Stimulated activated CD8-positive, alpha-beta memory T cell treated with anti-CD3 and anti-CD28 coated beads, Interleukin-4, amount 100 ng/mL, for 48 hours (primary cell): ENCODE results near the gene TKT.

Experiments used
- DNase-seq: peaks from one replicate; pipeline ENCODE4 v3.0.0-alpha.2; 2020

Gene TKT

DNA sequence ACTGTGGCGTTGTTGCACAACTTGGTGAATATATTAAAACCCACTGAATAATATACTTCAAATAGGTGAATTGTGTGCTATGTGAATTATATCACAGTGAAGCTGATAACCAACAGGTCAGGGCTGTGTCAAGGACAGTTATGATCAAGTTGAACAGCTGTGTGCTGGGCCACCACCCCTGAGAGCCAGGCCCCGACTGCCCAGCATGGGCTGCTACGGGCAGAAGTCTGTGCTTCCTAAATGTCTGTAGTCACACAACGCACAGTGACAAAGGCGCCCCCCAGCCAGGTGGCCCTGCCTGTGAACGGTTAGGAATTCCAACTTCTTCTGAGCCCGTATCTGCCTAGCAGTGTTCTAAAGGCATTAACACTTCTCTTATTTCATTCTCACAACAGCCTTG, 32.8 kb downstream of the TKT start:
- no peak for DNase-seq

DNA sequence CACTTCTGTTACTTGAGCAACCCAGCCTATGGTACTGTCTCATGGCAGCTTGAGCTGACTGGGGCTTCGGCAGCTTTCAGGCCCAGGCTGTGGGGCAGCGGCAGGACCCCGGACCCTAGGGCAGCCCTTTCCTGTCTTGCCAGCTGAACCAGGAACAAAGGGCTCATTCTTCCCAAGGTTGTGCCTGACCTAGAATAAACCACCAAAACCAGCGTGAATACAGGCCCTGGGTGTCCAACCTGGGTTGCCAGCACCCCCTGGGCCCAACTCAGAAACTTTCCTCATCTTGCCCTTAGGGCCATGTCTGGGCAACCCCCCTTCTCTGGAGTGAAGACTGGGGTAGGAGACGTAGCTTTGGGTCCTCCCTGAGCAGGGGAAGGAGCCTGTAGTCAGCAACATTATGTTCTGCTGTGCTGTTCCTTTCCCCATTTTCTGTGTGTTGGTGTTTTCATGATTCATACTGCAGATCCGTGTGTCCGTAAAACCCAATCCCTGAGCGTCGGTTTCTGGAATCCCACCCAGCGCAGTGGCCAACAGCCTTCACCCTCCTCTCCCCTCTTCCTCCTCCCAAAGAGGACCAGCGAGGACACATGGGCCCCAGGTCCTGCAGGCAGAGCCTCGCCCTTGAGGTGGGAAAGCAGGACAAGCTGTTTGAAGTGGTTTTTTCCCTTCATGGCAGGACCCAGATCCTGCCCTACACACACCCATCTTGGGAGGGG, 33.5 kb downstream of the TKT start:
- DNase-seq, result no peak

DNA sequence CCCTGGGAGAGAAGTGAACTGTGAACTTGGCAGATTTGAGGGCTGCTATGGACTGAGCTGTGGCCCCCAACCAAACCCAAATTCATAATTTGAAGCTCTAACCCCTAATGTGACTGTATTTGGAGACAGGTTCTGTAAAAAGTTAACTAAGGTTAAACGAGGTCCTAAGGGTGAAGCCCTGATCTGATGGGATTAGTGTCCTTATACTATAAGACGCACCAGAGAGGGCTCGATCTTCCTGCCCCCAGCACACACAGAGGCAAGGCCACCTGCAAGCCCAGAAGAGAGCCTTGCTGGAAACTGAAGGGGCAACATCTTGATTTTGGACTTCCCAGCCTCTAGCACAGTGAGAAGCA, 34.0 kb downstream of the TKT start:
- no peak for DNase-seq

DNA sequence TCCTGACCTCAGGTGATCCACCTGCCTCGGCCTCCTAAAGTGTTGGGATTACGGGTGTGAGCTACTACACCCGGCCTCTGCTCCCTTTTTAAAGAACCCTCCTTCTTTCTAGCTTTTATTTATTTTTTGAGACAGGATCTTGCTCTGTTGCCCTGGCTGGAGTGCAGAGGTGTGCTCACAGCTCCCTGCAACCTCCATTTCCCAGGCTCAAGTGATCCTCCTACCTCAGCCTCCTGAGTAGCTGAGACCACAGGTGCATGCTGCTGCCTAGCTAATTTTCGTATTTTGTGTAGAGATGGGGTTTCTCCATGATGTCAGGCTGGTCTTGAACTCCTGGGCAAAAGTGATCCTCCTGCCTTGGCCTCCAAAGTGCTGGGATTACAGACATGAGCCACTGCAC, 34.5 kb downstream of the TKT start:
- no peak for DNase-seq

DNA sequence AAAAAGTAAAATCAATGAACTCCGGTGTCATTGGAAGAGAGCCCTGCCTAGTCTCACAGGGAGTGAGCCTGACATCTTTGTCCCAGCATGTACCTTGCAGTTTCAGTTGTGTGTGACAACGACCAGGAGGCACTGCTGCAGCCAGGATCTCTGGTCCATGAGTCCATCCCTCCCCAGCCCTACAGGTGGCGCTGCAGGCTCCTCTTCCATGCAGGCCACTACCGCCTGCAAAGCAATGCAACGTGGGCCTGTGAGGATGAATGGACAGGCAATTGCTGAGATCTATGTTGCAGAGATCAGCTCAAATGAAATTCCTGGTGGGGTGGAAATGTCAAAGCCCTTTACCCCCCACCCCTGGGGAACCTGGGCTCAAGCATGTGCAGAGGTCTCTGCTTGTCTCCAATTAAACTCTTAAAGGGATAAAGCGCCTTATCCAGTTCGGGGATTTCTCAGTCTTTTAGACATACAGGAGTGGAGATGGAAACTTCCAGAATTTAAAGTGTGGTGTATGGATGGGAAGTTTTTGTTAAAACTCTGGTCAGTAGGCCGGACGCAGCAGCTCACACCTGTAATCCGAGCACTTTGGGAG, 35.8 kb downstream of the TKT start:
- DNase-seq, result peak; percentile 93

DNA sequence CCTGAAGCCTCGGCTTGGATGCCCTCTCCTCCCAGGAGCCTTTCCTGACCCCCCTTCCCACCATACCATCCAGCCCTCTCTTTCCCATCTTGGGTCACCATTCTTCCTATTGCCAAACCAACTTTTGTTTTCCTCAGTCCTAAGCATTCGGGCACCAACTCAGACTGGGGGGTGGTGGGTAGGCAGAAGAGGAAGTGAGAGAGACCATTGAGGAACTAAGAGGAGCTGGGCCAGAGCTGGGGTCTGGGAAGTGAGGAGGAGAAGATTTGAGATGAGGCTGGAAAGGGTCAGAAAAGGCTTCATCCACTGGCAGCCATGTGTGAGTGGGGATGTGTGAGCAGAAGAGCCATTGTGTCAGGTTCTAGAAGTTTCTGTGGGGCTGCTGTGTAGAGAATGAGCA, 37.7 kb downstream of the TKT start:
- no peak for DNase-seq

DNA sequence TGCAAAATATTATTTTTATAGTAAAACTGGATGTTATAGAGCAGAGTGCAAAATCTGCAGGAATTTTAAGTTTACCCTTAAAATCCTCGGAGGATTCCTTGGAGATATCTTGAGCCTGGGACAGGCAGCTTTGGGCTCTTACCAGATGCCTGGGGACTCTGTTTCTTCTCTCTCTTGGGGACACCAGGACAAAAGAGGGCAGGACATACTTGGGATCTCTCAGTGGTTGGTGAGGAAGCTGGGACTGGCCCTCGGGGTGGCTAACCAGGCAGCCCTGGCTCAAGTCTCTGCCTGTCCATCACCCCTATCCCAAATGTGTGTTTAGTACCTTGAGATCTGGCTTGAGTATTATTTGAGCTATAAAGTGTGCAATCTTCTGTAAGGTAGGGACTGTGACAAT, 38.6 kb downstream of the TKT start:
- DNase-seq, result no peak

DNA sequence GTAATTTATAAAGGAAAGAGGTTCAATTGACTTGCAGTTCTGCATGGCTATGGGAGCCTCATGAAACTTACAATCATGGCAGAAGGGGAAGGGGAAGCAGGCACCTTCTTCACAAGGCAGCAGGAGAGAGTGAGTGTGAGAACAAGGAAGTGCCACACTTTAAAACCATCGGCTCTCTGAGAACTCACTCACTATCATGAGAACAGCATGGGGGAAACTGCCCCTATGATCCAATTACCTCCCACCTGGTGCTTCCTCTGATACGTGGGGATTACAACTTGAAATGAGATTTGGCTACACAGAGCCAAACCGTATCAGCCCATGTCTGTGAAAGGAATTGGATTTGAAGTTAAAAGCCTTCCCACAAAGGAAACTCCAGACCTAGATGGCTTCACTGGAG, 39.1 kb downstream of the TKT start:
- DNase-seq, result no peak

DNA sequence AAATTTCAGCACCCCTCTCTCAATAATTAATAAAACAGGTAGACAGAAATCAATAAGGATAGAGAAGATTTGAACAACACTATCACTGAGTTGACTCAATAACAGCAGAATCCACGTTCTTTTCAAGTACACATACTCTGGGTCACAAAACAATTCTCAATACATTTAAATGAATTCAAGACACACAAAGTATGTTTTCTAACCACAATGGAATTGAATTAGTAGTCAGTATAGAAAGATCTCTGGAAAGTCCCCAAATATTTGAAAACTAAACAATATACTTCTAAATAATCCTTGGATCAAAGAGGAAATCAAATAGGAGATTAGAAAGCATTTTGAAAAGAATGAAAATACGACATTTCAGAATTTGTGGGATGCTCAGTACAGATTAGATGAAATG, 40.0 kb downstream of the TKT start:
- DNase-seq, result no peak

DNA sequence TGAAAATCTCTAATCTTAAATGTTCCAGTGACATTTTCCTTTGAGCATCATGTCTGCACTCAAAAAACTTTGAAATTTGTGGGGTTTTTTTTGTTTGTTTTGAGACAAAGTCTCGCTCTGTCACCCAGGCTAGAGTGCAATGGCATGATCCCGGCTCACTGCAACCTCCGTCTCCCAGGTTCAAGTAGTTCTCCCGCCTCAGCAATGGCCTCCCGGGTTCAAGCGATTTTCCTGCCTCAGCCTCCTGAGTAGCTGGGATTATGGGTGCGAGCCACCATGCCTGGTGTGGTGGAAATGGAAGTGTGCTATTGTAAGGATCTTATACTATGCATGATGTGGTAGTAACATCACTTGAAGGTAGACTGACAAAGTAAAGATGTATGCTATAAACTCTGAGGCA, 42.5 kb downstream of the TKT start:
- DNase-seq, result no peak

DNA sequence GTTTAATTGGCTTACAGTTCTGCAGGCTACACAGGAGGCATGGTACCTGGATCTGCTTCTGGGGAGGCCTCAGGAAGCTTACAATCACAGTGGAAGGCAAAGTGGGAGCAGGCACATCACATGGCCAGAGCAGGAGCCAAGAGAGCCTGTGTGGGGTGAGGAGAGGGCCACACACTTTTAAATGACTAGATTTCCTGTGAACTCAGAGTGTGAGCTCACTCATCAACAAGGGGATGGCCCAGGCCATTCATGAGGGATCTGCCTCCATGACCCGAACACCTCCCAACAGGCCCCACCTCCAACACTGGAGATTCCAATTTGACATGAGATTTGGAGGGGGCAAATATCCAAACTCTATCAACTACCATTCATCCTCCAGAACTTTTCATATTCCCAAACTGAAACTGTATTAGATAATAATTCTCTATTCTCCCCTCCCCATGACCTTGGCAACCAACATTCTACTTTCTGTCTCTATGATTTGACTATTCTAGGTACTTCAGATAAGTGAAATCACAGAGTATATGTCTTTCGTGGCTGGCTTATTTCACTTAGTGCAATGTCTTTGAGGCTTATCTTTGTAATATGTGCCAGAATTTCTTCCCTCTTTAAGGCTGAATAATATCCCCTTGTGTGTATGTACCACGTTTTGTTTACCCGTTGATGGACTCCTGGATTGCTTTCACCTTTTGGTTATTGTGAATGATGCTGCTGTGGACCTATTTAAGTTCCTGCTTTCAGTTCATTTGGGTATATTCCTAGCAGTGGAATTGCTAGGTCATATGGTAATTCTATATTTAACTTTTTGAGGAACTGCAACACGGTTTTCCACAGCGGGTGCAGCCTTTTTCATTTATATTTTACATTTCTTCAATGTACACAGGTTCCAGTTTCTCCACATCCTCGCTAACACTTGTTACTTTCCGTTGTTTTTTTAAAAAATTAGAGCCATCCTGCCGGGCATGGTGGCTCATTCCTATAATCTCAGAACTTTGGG, 43.8 kb downstream of the TKT start:
- no peak for DNase-seq

DNA sequence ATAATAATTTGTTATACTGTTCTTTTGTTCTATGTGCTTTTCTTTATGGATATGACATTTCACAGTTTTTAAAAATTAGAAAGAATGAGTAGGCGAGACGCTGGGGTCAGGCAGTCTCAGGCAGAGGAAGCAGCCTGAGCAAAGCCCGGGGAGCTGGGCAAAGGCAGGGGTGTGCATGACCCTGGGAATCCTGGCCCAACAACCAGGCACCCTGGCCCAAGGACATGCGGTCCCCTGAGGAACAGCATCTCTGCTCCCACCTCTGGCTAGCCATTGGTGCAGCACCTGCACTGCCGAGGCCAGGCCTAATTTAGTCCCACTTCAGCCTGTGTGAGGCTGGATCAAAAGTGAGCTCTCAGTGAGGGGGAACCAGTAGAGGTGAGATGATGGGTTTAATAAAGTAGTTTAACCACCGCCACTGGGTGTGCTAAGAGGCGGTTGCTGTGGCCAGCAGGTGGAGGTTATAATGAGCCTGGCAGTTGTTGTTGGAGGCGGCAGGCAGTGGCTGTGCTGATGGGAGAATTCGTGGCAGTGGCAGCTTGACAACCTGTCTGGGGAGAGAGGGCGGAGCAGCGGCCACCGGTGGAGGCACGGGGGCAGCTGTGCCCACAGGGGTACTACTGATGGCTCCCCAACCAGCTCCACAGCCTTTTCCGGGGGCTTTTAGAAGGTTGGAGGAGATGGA, 53.3 kb downstream of the TKT start:
- DNase-seq, result no peak

DNA sequence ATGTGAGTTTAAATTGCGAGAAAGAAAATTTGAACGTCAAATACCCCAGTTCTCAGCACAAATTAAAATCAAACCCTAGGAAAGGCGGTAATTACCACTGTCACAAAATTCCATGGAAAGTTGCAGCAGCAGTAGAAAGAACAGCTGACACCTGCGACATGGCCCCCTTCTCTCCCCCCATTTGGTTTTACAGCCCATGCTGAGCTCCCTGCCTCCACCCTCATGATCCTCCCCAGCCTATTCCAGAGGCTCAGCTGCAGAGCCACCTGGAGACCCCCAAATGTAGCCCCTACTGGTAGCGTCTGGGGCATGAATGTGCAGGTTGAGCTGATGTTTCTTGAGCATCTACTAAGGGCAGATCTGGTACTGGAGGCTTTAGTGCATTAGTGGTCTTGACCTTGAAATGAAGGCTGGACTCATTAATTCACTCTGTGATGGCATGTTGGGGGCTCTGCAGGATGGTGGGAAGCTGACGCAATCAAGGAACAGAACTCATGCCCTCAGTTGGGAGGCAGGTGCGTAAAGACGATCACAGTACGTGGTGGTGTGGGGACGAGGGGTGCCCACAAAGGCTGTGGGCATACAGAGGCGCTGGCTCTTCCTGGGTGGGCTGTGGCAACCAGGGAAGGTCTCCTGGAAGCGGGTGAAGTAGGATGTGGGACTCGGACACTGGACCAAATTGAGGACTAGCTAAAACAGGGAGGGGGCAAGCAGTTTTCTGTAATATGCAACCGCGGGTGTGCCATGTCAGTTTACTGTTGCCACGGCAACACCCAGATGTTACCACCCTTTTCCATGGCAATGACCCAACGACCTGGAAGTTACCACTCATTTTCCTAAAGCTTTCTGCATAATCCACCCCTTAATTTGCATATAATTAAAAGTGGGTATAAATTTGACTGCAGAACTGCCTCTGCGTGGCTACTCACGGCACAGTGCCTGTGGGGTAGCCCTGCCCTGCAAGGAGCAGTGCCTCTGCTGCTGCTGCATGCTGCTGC, 55.0 kb downstream of the TKT start:
- DNase-seq, result no peak

DNA sequence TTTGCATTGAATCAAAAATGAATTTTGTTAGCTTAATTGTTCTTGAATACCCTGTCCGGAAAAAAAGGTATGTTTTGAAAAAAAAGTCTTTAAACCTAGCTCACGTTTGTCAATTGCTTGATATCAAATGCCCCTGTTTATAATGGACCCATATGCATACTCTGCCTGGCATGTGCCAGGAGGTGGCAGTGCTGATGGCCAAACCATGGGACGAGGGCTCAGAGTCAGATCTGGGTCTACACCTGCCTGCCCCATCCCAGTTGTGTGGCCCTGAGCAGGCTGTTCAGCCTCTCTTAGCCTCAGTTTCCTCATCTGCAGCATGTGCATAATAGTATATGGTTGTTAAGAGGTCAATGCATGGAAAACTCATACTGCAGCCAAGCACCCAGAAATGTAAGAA, 56.0 kb downstream of the TKT start:
- no peak for DNase-seq

DNA sequence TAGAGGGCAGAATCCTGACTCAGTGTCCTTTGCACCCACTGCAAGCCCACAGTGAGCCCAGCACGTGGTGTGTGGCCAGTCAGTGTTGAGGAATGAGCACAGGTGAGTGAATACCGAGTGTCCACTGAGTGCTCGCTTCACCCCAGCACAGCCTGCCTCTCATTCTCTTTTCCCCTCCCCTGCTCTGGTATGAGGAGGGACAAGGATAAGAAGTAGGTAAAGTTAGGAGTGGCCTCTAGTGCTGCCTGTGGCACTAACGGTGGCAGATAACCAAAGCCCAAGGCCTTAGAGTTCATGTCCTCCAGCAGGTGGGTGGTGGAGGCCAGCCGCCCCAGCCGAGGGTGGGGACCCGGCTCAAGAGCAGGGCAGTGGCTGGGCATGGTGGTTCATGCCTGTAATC, 56.8 kb downstream of the TKT start:
- DNase-seq, result no peak

DNA sequence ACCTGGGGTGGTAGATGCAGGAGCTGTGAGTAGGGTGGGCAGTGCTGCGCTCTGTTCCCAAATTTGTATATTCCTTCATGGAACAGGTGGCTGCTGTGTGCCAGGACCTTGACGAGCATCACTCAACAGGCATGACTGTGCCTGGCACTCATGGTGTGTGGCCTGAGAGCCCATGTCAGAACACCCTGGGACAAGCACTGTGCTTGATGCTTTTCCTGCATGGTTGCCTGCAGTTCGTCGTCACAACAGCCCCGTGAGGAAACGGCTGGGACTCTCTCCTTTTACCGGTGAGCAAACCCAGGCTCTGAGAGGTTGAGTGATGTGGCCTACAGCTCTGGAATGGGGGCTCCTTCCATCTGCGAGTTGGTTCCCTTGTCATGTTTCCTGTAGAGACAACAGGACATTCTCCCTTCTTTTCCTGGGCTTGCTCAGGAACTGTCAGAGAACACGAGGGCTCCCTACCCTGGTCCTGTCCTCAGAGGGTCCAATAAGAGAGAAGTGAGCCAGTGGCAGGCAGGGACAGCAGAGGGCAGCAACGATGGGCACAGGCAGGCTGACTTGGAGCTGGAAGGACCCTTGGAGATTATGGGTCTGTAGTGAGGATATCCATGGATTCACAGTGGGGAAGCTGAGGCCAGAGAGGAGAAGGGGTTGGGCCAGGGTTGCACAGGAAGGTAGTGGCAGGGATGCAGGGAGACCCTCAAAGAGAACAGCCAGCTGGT, 57.4 kb downstream of the TKT start:
- no peak for DNase-seq

DNA sequence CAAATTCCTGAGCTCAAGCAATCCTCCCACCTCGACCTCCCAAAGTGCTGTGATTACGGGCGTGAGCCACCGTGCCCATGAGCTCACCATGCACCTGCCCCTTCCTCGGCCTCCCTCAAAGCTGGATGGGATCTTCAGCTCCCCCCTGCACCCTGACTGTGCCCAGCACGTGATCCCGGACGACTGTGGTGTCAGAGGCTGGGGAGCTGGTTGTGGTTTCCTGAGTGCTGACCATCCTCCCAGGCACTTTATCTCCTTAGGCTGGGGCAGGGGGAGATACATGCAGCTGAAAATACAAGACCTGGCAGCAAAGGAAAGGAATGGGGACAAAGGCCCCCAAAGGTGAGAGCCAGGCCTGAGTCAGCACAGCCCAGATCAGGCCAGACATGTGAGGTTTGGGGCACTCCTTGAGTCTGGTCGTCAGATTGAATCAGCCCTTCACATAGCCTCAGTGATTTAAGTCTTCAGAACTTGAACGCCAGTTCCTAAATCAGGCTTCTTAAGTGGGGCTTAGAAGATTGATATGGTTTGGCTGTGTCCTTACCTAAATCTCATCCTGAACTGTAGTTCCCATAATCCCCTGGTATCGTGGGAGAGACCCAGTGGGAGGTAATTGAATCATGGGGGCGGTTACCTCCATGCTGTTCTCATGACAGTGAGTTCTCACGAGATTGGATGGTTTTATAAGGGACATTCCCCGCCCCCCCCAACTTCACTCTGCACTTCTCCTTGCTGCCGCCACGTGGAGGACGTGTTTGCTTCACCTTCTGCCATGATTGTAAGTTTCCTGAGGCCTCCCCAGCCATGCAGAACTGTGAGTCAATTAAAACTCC, 59.0 kb downstream of the TKT start:
- DNase-seq, result peak; percentile 65

DNA sequence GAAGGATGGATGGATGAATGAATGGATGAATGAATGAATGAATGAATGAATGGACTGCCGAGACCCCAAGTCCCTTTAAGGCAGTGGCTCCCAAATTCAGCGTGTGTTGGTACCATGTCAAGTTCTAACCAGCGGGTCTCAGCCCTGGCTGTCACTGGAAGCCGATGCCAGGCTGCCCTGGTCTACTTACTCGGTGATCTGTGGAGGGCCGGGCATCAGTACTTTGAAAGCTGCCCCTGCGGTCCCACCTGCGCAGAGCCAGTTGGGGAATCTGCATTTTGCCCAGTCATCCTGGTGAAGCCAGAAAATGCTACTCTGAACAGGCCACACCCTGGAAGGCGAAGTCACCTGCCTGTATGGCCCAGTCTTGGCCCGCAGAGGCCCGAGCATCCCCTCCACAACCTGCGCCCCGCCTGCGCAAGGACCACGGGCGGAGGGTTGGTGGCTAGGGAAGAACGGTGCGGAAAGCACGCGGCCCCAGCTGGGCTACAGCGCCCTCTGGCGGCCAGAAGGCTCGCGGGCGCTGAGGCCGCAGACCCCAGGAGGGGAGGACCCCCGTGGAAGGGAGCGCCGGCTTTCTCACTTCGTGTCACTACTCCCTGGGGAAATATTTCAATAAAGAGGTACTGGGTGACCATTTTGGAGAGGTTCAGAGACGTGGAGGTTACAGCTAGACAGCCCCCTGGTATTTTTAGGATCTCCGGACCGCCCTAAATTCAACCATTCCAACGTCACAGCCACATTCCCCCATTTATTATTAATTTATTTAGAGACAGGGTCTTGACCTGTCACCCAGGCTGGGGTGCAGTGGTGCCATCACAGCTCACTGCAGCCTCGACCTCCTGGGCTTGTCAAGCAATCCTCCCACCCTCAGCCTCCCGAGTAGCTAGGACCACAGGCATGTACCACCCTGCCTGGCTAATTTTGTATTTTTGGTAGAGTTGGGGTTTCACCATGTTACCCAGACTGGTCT, 59.9 kb downstream of the TKT start:
- DNase-seq, result peak; percentile 76

DNA sequence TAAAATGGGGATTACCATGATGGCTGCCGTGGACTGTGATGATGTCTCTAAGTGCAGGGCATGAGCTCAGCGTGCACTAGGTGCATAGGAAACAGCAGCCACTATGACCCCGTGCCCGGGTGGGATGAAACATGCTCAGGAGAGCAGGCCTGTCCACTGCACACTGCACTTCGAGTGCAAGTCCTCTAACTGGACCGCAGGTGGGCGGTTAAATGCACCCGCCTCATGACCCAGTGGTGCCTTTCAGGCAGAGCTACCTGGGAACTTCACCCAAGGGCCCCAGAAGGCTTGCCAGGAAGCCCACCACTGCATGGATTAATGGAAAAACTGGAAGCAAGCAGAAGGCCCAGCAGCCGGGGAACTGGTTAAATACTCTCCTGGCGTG, 60.8 kb downstream of the TKT start:
- no peak for DNase-seq
